Measurements from ENCODE around the gene ZDHHC3.

ZDHHC3 gene

GRCh38 chr3:44890258-44890657, 85.7 kb downstream of the ZDHHC3 start:
- no peak for DNase-seq

GRCh38 chr3:44887101-44887500, 88.9 kb downstream of the ZDHHC3 start:
- no peak for DNase-seq

GRCh38 chr3:44886561-44886960, 89.4 kb downstream of the ZDHHC3 start:
- DNase-seq: no peak

GRCh38 chr3:44885618-44886017, 90.4 kb downstream of the ZDHHC3 start:
- no peak for DNase-seq

- DNase-seq: no peak
Measured at GRCh38 chr3:44883999-44884431, 92.0 kb downstream of the ZDHHC3 start.

- no peak for DNase-seq
Measured at GRCh38 chr3:44883213-44883955, 92.6 kb downstream of the ZDHHC3 start.

- DNase-seq: no peak
Measured at GRCh38 chr3:44880284-44880683, 95.7 kb downstream of the ZDHHC3 start.

- DNase-seq: no peak
Measured at GRCh38 chr3:44877333-44877732, 98.6 kb downstream of the ZDHHC3 start.

- DNase-seq: no peak
Measured at GRCh38 chr3:44875596-44875995, 100.4 kb downstream of the ZDHHC3 start.

Data from activated naive CD4-positive, alpha-beta T cell treated with anti-CD3 and anti-CD28 coated beads, Interleukin-2, amount 50 U/mL, for 16 hours (primary cell).